Breast epithelium (tissue), 4 donors: ENCODE data around the gene LSG1. TPM values are rescaled to one million over a fixed set of nuclear protein-coding genes. Genes with fewer than 3 reads are reported as not detected.

Experiments used
- DNase-seq, 2 donors: peaks; one replicate each; pipeline ENCODE4 v3.0.0-alpha.2; 2019; ENCODE audit warnings: low spot score in 2 of 2
- H3K27ac ChIP-seq, 2 donors: fragments of 200-600 bp; sonication (generic) in 1 of 2; one replicate each; pipeline ENCODE4 v1.5.1; 2016 to 2019; ENCODE audit warnings: mild to moderate bottlenecking in 1 of 2
- H3K27me3 ChIP-seq, 2 donors: fragments of 200-600 bp; sonication (generic) in 1 of 2; one replicate each; pipeline versions ENCODE4 v1.5.1 to v1.6.0; 2017 to 2019; ENCODE audit warnings: control low read depth in 1 of 2, mild to moderate bottlenecking in 1 of 2
- H3K36me3 ChIP-seq: fragments of 200-600 bp; one replicate; pipeline ENCODE4 v1.5.1; 2019
- H3K4me1 ChIP-seq, 2 donors: fragments of 200-600 bp; sonication (generic); one replicate each; pipeline ENCODE4 v1.5.1; 2016 to 2019; ENCODE audit warnings: control low read depth in 1 of 2
- H3K4me3 ChIP-seq, 3 donors: fragments of 200-600 bp; sonication (generic); 1 replicate in 2 of 3; 2 replicates in 1 of 3; pipeline ENCODE4 v1.5.1; 2016 to 2019; ENCODE audit warnings: mild to moderate bottlenecking in 3 of 3, moderate library complexity in 2 of 3
- H3K9me3 ChIP-seq, 2 donors: fragments of 200-600 bp; sonication (generic) in 1 of 2; one replicate each; pipeline ENCODE4 v1.5.1; 2016 to 2019; ENCODE audit warnings: control low read depth in 1 of 2
- CTCF ChIP-seq, 3 donors: fragments of 450-650 bp; IDR thresholded peaks; one replicate each; pipeline ENCODE4 v1.5.1; 2016 to 2017; ENCODE audit warnings: antibody characterized with exemption in 3 of 3, mild to moderate bottlenecking in 3 of 3, moderate library complexity in 3 of 3
- POLR2A ChIP-seq: fragments of 450-650 bp; IDR thresholded peaks from one replicate; pipeline ENCODE4 v1.6.1; 2016; ENCODE audit warnings: antibody characterized with exemption, mild to moderate bottlenecking, moderate library complexity
- POLR2AphosphoS5 ChIP-seq, 3 donors: sonication (generic); formaldehyde crosslinking; IDR thresholded peaks; one replicate each; pipeline ENCODE4 v1.6.1; 2017; ENCODE audit warnings: antibody characterized with exemption in 3 of 3
- intact Hi-C: fragments of 100-400 bp; cut with DNase I; formaldehyde crosslinking; loops from one replicate; pipeline ENCODE4 v1.15.1; 2023; ENCODE audit warnings: low total_unique reads
- total RNA-seq, 3 donors: library from RNA; depleted of rRNA; stranded (reverse); fragments of >200 nt; gene quantifications; one replicate each; pipeline ENCODE4 v1.1.0, GENCODE V29; 2016

LSG1 gene
- total RNA-seq, 3 donors from 2014 or later, result 34.9 to 62.3 (median 57.0) TPM

- no peaks in the 10 kb centered on the region for H3K36me3 ChIP-seq
- no peaks in the 10 kb centered on the region for H3K27me3 ChIP-seq
- no peak overlapping the region for H3K27ac ChIP-seq
- H3K4me1 ChIP-seq, result no peaks in the 10 kb centered on the region
- H3K4me3 ChIP-seq, result no peak overlapping the region
- TF ChIP-seq POLR2A (no peak), POLR2AphosphoS5 (IDR thresholded peaks at IDR 0.05) (no peak), CTCF (IDR thresholded peaks at IDR 0.05) (no peak)
- no peaks in the 10 kb centered on the region for H3K9me3 ChIP-seq
- DNase-seq, result no peak
- intact Hi-C loops, result no loop called here
Measured at GRCh38 chr3:194705761-194706160, 33.8 kb upstream of the LSG1 start.

- no peaks in the 10 kb centered on the region for H3K9me3 ChIP-seq
- H3K36me3 ChIP-seq, result no peaks in the 10 kb centered on the region
- DNase-seq, result no peak
- H3K4me1 ChIP-seq, result no peaks in the 10 kb centered on the region
- H3K27me3 ChIP-seq, result no peaks in the 10 kb centered on the region
- no peak overlapping the region for H3K27ac ChIP-seq
- TF ChIP-seq CTCF (IDR thresholded peaks at IDR 0.05), result no peak
- TF ChIP-seq POLR2AphosphoS5 (IDR thresholded peaks at IDR 0.05), result no peak
- TF ChIP-seq POLR2A, result no peak
- H3K4me3 ChIP-seq, result no peak overlapping the region
- intact Hi-C loops, result no loop called here
Measured at GRCh38 chr3:194705227-194705626, 33.2 kb upstream of the LSG1 start.

GRCh38 chr3:194702545-194702944 lies 30.6 kb upstream of the LSG1 start:
- no peak overlapping the region for H3K4me3 ChIP-seq
- no peak for DNase-seq

GRCh38 chr3:194696702-194697101 lies 24.7 kb upstream of the LSG1 start:
- no peak for DNase-seq
- peaks cover 7 to 8% of the 10 kb centered on the region in 2 donors for H3K9me3 ChIP-seq
- H3K4me3 ChIP-seq, result no peak overlapping the region
- no peak for TF ChIP-seq POLR2A
- TF ChIP-seq POLR2AphosphoS5 (IDR thresholded peaks at IDR 0.05), result no peak
- no peak for TF ChIP-seq CTCF (IDR thresholded peaks at IDR 0.05)
- no peak overlapping the region for H3K27ac ChIP-seq
- H3K4me1 ChIP-seq, result no peaks in the 10 kb centered on the region
- no peaks in the 10 kb centered on the region for H3K27me3 ChIP-seq
- intact Hi-C loops, result no loop called here
- no peaks in the 10 kb centered on the region for H3K36me3 ChIP-seq

More at GRCh38 chr3:194702545-194702944, 30.6 kb upstream of the LSG1 start:
- H3K27me3 ChIP-seq, result no peaks in the 10 kb centered on the region
- no peak overlapping the region for H3K27ac ChIP-seq
- no peaks in the 10 kb centered on the region for H3K36me3 ChIP-seq
- intact Hi-C loops, result no loop called here
- no peaks in the 10 kb centered on the region for H3K4me1 ChIP-seq
- no peak for TF ChIP-seq CTCF (IDR thresholded peaks at IDR 0.05)
- no peak for TF ChIP-seq POLR2A
- no peak for TF ChIP-seq POLR2AphosphoS5 (IDR thresholded peaks at IDR 0.05)
- H3K9me3 ChIP-seq, result peaks cover 7 to 8% of the 10 kb centered on the region in 2 donors

- no peaks in the 10 kb centered on the region for H3K27me3 ChIP-seq
- H3K9me3 ChIP-seq, result no peaks in the 10 kb centered on the region
- no peak overlapping the region for H3K4me3 ChIP-seq
- intact Hi-C loops, result no loop called here
- TF ChIP-seq CTCF (IDR thresholded peaks at IDR 0.05) (no peak), POLR2A (no peak), POLR2AphosphoS5 (IDR thresholded peaks at IDR 0.05) (no peak)
- H3K27ac ChIP-seq, result peak overlapping the region in 1 of 2 donors; percentile 32
- DNase-seq, result no peak
- H3K36me3 ChIP-seq, result no peaks in the 10 kb centered on the region
- no peaks in the 10 kb centered on the region for H3K4me1 ChIP-seq
Measured at GRCh38 chr3:194691481-194692283, 19.7 kb upstream of the LSG1 start.
